GM19324 (cell line): ENCODE measurements around the gene IRF9.
A peak's percentile ranks its signal among the peaks of the same experiment; 100 is the strongest.
"Not testable (repeated sequence)": the region's sequence is repeated elsewhere in the genome, so short reads cannot be mapped to it uniquely, and the experiment has no call there.

Source experiments
- ATAC-seq: cut with Tn5 transposase; IDR thresholded peaks from one replicate; pipeline ENCODE4 v1.9.1; 2021; ENCODE audit warnings: mild to moderate bottlenecking, moderate library complexity; ENCODE audit not compliant: unreplicated experiment, low FRiP score

The IRF9 gene

DNA sequence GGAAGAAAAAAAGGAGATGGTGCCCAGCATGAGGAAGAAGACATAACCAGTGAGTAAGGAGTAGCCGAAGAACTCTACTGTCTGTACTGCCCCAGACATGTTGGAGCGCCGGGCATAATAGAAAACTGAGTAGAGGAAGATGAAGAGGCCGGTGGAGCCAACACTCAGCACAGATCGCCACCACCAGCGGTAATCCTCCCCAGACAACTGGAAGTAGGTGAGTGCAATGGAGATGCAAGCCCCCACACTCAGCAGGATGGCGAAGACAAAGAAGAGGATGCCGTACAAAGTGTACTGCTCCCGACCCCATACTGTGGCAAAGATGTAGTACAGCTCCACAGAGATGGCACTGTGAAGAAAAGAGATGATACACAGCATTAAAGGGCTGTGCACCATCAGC, 28.4 kb downstream of the IRF9 start:
- no peak for ATAC-seq

DNA sequence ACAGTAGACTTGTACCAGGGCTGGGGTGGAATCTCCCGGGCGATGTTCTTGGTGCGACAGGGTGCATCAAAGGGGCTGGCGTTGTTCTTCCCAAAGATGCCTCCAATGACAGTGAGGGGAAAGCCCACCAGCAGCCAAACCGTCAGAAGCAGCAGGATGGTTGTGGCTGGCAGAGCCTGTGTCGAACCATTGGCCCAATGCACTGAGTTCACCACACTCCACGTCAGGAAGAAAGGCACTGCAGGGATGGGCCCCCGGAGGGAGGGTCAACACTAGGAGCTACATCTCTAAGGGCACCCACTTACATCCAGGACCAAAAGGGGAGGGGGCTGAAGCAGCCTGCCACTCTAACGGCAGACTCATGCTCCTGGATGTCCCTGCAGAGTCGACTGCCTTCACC, 29.4 kb downstream of the IRF9 start:
- ATAC-seq: no peak

DNA sequence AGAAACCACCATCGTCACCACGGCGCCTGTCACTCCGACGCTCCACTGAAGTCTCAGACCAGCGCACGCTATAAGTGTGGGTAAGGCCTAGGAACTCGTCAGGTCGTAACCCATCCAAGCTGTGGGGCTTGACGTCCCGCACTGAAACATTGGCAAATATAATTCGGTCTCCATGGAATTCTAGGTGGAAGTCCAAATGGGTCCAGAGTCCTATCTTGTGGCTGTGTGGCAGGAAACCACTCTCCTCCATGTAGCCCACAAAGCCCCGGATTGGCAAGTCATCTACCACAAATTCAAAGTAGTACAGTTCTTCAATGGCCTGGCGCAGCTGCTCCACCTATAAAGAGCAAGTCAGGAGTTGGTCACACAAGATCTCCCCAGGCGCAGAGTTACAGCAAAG, 31.9 kb downstream of the IRF9 start:
- ATAC-seq: no peak

DNA sequence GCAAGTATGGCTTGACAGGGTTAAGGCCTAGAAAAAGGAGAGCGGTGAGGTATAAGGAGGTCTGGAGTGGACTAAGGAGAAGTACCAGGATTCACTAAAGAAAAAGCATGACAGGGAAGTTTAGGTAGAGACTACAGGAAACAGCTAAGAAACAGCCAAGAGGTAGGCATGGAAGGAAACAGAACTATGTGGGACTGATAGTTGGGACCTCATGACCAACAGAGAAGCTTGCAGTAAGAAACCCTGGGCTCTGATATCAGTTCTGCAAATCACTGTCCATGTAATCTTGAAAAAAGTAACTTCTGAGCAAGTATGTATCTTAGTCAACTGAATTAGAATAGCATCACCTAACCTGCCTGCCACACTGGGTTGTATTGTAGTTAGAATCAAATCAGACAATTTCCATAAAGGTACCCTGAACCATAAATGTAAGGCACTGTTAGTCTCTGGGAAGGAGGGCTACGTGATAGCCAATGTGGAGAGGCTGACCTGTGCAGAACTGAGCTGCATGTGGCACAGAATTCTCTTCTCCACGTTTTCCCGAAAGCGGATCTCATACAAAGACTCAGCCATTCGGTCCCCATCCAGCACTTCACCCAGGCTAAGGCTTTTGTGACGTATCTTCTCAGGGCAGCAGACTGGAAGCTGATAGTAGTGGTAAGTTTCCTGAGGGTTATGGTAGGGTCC, 33.3 kb downstream of the IRF9 start:
- no peak for ATAC-seq

DNA sequence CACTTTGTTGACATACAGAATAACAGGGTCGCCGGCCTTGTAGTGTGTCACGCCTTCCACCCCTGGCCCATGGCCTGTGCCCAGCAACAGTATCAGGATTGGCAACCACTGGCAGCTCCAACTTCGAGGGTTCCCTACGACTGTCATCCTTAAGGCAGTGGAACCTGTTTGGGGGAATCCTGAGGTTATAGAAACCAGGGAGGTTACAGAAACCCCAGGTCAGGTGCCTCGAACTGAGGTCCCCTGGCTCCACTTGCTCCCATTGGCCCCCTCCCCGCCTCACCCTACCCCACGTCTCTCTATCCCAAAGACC, 33.8 kb downstream of the IRF9 start:
- ATAC-seq: no peak

DNA sequence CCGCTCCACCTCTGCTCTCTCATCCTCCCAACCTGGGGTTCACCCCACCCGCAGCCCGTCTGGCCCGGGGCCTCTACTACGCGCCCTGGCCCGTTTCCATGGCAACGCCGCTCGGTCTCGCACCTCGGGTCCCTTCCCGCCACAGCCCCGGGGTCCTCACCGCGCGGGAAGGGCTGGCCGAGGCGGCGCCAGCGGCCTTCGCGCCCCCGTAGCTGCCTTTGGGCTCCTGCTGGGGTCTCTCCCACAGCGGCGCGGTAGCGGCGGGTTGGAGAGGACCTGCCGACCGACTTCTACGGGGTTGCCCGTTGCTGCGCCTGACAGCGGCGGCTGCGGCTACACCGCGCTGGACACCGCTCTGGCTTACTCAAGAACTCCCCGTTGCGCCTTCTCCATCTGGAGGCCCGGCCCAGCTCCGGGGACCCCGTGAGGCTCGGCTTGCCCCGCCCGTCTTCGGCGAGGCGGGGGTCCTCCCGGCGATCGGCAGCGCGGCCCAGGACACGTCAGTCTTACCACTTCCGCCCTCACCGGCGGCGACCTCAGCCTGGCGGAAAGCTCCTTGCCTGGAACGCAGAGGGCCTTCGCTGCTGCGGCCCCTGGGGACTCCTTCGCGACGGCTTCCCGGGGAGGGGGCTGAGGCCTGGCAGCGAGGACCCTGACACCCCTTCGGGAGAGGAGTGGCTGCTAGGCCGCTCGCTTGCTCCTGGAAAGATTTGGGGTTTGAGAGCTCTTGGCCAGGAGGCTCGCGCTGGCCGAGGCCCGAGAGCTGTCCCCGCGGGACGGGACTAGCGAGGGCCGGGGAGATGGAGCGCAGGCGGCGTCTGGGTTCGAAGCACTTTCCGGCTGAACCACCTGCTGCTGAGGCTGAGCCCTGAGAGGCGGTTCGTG, 34.4 kb downstream of the IRF9 start, which contains the start of gene TM9SF1:
Gene TM9SF1 (minus strand): TSS at position 256 of the 885 bp plus-strand sequence. CDS start 422 bp downstream, outside the sequence.
- peak; percentile 88 for ATAC-seq

DNA sequence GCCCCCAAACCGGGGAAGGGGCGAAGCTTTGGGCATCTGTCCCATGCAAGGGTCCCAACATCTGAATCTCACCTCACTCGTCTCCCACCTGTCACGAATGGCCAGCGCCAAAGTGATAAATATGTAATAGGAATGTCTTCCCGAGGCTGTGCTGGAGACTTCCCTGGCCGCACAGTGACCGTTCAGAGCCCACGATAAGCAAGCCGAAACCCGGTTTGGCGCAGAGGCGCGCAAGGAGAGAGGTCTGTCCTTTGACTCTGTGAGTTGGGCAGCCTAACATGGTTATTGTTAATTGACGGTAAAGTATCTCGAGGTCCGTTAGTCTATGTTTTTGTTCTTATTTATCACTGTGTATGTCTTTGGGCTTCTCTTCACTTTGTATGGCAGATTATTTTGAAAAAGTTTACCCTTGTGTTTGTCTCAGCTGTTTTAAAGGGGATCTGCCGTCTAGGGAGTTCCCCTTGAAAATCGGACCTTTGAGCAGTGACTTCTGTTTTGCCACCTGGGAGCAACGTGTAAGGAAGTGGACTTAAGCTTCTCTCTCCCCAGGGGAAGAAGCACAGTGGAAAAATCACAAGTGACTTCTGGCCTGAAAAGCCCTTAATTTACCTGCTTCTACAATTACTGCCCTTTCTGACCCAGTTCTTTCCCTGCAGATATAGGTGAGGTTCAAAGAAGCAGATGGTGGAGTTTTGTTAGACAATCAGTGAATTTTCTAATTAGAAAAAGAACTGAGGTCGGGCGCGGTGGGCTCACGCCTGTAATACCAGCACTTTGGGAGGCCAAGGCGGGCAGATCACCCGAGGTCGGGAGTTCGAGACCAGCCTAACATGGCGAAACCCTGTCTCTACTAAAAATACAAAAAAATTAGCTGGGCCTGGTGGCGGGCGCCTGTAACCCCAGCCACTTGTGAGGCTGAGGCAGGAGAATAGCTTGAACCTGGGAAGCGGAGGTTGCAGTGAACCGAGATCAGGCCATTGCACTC, 35.3 kb downstream of the IRF9 start:
- ATAC-seq: peak; percentile 4

DNA sequence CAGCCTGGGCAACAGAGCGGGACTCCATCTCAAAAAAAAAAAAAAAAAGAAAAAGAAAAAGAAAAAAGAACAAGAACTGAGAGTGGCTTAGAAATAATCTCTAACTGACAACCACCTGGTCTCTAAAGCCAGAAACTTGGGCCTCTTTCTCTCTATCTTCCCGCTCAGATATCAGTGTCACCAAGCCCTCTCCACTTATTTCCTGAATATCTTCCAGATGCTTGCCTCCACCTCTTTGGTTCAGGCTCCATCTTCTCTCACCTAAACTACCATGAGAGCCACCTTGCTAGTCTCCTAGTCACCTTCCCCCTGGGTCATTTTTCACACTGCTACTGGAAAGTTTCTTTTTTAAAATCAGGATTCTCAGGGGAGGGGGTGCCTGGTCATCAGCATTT, 36.0 kb downstream of the IRF9 start:
- ATAC-seq: no peak

DNA sequence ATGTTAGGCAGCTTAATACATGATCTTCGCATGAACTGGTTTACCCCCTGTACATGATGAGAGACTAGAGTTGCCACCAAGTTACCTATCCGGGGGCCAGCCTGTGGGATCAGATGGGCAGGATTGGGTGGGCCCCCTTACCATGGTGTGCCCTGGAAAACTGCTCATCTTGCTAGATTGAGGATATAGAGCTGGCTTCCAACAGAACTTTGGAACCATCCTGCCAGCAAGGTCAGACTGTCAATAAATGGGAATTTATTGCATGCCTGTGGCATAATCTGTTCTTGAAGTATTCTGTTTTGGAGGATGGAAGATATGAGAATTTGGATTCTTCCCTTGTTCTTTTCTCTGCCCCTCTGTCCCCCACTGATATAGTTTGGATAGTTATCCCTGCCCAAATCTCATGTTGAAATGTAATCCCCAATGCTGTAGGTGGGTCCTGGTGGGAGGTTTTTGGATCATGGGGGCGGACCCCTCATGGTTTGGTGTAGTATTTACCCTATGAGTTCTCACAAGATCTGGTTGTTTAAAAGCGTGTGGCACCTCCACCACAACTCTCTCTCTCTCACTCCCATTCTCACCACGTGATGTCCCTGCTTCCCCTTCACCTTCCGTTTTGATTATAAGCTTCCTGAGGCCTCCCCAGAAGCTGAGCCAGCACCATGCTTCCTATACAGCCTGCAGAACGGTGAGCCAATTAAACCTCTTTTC, 37.9 kb downstream of the IRF9 start:
- no peak for ATAC-seq

DNA sequence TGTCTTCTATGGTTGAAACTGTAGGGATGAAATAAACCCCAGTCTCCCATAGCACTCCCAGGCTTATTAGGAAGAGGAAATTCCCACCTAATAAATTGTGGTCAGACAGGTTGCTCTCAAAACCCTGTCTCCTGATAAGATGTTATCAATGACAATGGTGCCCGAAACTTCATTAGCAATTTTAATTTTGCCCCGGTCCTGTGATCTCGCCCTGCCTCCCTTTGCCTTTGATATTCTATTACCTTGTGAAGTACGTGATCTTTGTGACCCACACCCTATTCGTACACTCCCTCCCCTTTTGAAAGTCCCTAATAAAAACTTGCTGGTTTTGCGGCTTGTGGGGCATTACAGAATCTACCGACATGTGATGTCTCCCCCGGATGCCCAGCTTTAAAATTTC, 41.5 kb downstream of the IRF9 start:
- ATAC-seq: not testable (repeated sequence)

DNA sequence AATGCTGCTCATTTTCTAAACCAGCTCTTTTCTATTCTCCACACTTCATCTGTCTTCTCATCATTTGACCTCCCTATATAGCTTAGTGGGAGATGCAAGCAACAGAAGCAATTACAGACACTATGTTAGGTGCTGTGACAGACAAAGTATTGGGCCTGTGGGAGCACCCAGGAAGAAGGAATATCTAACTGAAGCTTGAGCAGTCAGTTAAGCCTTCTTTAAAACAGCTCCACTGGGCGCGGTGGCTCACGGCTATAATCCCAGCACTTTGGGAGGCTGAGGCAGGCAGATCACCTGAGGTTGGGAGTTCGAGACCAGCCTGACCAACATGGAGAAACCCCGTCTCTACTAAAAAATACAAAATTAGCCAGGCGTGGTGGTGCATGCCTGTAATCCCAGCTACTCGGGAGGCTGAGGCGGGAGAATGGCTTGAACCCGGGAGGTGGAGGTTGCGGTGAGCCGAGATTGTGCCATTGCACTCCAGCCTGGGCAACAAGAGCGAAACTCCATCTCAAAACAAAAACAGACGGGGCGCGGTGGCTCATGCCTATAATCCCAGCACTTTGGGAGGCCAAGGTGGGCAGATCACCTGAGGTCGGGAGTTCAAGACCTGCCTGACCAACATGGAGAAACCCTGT, 42.3 kb downstream of the IRF9 start:
- ATAC-seq: not testable (repeated sequence)

DNA sequence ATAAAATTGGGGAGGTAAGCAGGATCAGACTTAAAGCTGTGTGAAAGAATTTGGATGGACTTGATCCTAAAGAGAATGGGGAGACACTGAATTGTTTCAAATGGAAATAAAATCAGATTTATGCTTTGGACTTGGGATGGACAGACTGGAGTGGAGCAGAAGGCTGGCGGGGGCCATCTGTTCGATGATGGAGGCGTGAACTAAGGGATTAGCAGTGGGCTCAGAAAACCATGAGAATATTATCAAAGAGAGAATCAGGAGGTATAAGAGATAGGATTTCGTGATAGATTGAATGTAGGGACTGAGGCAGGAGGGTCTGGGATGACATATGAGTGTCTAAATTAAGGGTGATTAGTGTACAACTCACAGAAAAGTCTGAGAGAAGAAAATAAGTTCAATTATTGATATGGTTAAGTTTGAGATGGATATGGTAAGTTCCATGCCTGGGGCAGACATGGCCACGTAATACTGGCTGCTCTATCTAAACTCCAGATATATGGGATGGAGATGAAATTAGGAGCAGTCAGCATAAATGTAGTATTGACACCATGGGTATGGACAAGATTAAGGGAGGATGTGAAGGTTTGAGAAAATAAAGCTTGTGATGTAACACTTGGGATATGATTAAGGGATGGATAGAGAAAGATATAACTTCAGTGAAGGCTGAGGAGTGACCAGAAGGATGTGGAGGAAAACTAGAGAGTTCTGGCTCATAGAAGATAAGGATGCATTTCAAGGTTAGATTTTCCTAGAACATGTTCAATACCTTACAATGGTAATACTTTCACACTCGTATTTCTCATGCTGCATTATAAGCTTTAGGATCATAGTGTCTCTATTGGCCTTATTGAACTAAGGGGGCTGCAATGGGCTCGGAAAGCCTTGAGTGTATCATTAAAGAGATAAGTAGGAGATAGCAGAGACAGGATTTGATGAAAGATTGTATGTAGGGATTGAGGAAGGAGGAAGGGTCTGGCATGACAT, 43.4 kb downstream of the IRF9 start:
- ATAC-seq: no peak

DNA sequence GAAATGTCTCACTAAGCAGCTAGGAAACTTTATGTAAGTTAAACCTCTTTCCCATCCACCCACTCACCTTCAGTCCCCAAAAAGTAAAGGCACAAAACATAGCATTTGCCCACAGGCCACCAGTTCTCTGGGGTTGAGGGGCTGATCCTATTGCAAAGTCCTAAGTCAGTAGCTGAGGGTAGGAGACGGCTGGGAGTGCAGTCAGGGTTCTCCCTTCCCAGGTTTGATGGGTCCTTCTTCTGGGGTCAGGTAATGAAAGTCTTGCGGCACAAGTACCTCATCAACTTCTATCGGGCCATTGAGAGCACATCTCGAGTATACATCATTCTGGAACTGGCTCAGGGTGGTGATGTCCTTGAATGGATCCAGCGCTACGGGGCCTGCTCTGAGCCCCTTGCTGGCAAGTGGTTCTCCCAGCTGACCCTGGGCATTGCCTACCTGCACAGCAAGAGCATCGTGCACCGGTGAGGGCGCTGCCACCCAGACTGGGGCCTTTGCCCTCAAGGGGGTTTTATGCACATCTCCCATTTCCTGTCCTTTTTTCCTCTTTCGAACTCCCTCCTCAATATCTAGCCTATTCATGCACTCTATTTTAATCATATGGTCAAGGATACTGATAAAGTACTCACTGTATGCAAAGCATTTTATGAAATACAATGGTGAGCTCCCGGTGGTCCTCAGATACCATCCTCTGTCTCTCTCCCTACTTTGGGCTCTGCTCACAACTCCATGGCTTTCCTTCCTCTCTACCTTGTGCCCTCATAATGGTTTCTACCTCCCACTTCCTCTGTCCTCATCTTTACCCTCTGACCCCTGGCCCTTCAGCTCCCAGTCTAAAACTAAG, 45.4 kb downstream of the IRF9 start:
- no peak for ATAC-seq

DNA sequence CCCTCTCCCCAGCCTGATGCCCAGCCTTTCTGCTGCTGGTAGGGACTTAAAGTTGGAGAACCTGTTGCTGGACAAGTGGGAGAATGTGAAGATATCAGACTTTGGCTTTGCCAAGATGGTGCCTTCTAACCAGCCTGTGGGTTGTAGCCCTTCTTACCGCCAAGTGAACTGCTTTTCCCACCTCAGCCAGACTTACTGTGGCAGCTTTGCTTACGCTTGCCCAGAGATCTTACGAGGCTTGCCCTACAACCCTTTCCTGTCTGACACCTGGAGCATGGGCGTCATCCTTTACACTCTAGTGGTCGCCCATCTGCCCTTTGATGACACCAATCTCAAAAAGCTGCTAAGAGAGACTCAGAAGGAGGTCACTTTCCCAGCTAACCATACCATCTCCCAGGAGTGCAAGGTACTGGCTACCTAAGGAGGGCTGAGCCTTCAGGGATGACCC, 46.1 kb downstream of the IRF9 start:
- ATAC-seq: no peak

DNA sequence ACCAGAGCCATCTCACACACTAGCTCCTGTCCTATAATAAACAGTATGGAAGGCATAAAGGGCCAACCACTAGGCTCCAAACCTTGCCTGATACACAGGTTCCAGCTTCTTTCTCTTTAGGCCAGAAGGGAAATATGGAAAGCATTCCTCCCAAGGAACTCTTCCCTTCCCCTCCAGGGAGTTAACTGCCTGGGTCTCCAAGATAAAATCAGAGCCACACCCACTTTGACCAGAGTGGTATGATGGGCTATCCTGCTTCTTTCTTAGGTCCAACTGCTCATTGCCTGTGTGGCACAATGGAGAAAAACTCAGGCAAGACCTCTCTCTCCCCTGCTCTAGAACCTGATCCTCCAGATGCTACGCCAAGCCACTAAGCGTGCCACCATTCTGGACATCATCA, 46.6 kb downstream of the IRF9 start:
- ATAC-seq: no peak

DNA sequence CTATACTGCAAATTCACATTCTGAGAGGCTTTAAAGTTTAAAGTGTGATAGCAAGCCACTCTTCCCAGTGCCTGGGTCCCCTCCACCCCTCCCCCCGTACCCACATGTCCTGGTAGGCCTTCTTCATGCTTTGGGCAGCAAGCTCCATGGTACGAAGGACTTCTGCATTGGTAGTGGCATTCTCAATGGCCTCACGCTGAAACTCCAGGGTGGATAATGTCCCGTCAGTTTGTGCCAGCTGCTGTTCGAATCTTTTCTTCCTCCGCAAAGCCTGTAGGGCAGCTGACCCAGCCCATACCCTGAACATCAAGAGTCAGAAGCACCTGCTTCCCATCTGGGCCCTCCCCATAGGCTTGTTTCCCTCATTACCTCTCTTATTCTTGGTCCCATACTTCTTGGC, 50.2 kb downstream of the IRF9 start:
- ATAC-seq: no peak
